ENCODE measurements around the gene PAX5.
A peak's percentile ranks its signal among the peaks of the same experiment; 100 is the strongest.

PAX5 gene

GRCh38 chr9:36878986-36879982, 154.8 kb downstream of the PAX5 start:
- no peak for DNase-seq (ENCODE audit: low spot score)
- H2AFZ ChIP-seq (ENCODE audit: low read length), result no peak overlapping the region
- peaks cover 3 to 4% of the 10 kb centered on the region in 2 donors for H3K4me1 ChIP-seq (ENCODE audit: control insufficient read depth in 2 of 2, insufficient read depth in 1 of 2, low read depth in 1 of 2, low read length in 2 of 2)
- H3K4me3 ChIP-seq (ENCODE audit: low read length in 2 of 2), result no peak overlapping the region
- no peak overlapping the region for H4K8ac ChIP-seq (ENCODE audit: low read depth, low read length)
- no peak overlapping the region for H2BK120ac ChIP-seq (ENCODE audit: low read depth, low read length)
- no peak overlapping the region for H2AK5ac ChIP-seq (ENCODE audit: low read depth, low read length)
- no peak overlapping the region for H2BK15ac ChIP-seq (ENCODE audit: low read length)
- no peak overlapping the region for H3K9ac ChIP-seq (ENCODE audit: low read depth, low read length, poor library complexity)
- H3K36me3 ChIP-seq (replicated peaks in 1 of 2; ENCODE audit: control insufficient read depth in 2 of 2, insufficient read depth in 2 of 2, low read length in 2 of 2), result peaks cover 0 to 44% of the 10 kb centered on the region in 2 donors
- no peaks in the 10 kb centered on the region for H3K27me3 ChIP-seq (ENCODE audit: control insufficient read depth in 3 of 3, insufficient read depth in 3 of 3, low read depth in 1 of 3, low read length in 3 of 3)
- no peaks in the 10 kb centered on the region for H3K79me1 ChIP-seq (ENCODE audit: low read depth, low read length)
- H2BK12ac ChIP-seq (ENCODE audit: low read length), result no peak overlapping the region
- H4K91ac ChIP-seq (ENCODE audit: low read depth, low read length, poor library complexity), result no peak overlapping the region
- no peak overlapping the region for H3K14ac ChIP-seq (ENCODE audit: low read length)
- H3K4me2 ChIP-seq (ENCODE audit: insufficient read depth, low read length, poor library complexity, severe bottlenecking), result no peak overlapping the region
- peaks cover 0 to 5% of the 10 kb centered on the region in 2 donors for H3K9me3 ChIP-seq (replicated peaks in 1 of 2; ENCODE audit: control insufficient read depth in 2 of 2, insufficient read depth in 1 of 2, low read depth in 1 of 2, low read length in 2 of 2)
- H3K4ac ChIP-seq (ENCODE audit: low read length), result no peak overlapping the region
- no peak overlapping the region for H3K27ac ChIP-seq (replicated peaks; ENCODE audit: low read length)
- no peak overlapping the region for H2BK5ac ChIP-seq (ENCODE audit: low read length)
- WGBS, 2 donors (ENCODE audit: extremely low coverage in 2 of 2, insufficient read length in 2 of 2, insufficient replicate concordance in 1 of 2), result no CpG with 5 or more reads among the region's 18 CpGs
- H3K18ac ChIP-seq (ENCODE audit: low read length), result no peak overlapping the region
- H3K23ac ChIP-seq (ENCODE audit: low read depth, low read length, poor library complexity), result peak overlapping the region; percentile 5

- H3K4me3 ChIP-seq (ENCODE audit: low read length in 2 of 2), result no peak overlapping the region
- no peak overlapping the region for H3K4me2 ChIP-seq (ENCODE audit: insufficient read depth, low read length, poor library complexity, severe bottlenecking)
- no peak overlapping the region for H4K8ac ChIP-seq (ENCODE audit: low read depth, low read length)
- no peak overlapping the region for H3K14ac ChIP-seq (ENCODE audit: low read length)
- no peak overlapping the region for H3K9ac ChIP-seq (ENCODE audit: low read depth, low read length, poor library complexity)
- no peak overlapping the region for H2AFZ ChIP-seq (ENCODE audit: low read length)
- peaks cover 0 to 44% of the 10 kb centered on the region in 2 donors for H3K36me3 ChIP-seq (replicated peaks in 1 of 2; ENCODE audit: control insufficient read depth in 2 of 2, insufficient read depth in 2 of 2, low read length in 2 of 2)
- peaks cover 0 to 5% of the 10 kb centered on the region in 2 donors for H3K9me3 ChIP-seq (replicated peaks in 1 of 2; ENCODE audit: control insufficient read depth in 2 of 2, insufficient read depth in 1 of 2, low read depth in 1 of 2, low read length in 2 of 2)
- no peak overlapping the region for H2AK5ac ChIP-seq (ENCODE audit: low read depth, low read length)
- H2BK120ac ChIP-seq (ENCODE audit: low read depth, low read length), result no peak overlapping the region
- no peak overlapping the region for H2BK15ac ChIP-seq (ENCODE audit: low read length)
- H3K23ac ChIP-seq (ENCODE audit: low read depth, low read length, poor library complexity), result no peak overlapping the region
- peaks cover 3 to 4% of the 10 kb centered on the region in 2 donors for H3K4me1 ChIP-seq (ENCODE audit: control insufficient read depth in 2 of 2, insufficient read depth in 1 of 2, low read depth in 1 of 2, low read length in 2 of 2)
- H3K27me3 ChIP-seq (ENCODE audit: control insufficient read depth in 3 of 3, insufficient read depth in 3 of 3, low read depth in 1 of 3, low read length in 3 of 3), result no peaks in the 10 kb centered on the region
- H3K27ac ChIP-seq (replicated peaks; ENCODE audit: low read length), result no peak overlapping the region
- no peak overlapping the region for H3K4ac ChIP-seq (ENCODE audit: low read length)
- no peak for DNase-seq (ENCODE audit: low spot score)
- no peak overlapping the region for H4K91ac ChIP-seq (ENCODE audit: low read depth, low read length, poor library complexity)
- H2BK12ac ChIP-seq (ENCODE audit: low read length), result no peak overlapping the region
- WGBS, 2 donors (ENCODE audit: extremely low coverage in 2 of 2, insufficient read length in 2 of 2, insufficient replicate concordance in 1 of 2), result no CpG with 5 or more reads among the region's 6 CpGs
- H3K79me1 ChIP-seq (ENCODE audit: low read depth, low read length), result no peaks in the 10 kb centered on the region
- no peak overlapping the region for H2BK5ac ChIP-seq (ENCODE audit: low read length)
- no peak overlapping the region for H3K18ac ChIP-seq (ENCODE audit: low read length)
Measured at GRCh38 chr9:36877239-36877638, 156.8 kb downstream of the PAX5 start.

- no peak overlapping the region for H3K23ac ChIP-seq (ENCODE audit: low read depth, low read length, poor library complexity)
- H3K27me3 ChIP-seq (ENCODE audit: control insufficient read depth in 3 of 3, insufficient read depth in 3 of 3, low read depth in 1 of 3, low read length in 3 of 3), result no peaks in the 10 kb centered on the region
- no peaks in the 10 kb centered on the region for H3K4me1 ChIP-seq (ENCODE audit: control insufficient read depth in 2 of 2, insufficient read depth in 1 of 2, low read depth in 1 of 2, low read length in 2 of 2)
- no peak overlapping the region for H2AFZ ChIP-seq (ENCODE audit: low read length)
- H3K14ac ChIP-seq (ENCODE audit: low read length), result no peak overlapping the region
- H3K36me3 ChIP-seq (replicated peaks in 1 of 2; ENCODE audit: control insufficient read depth in 2 of 2, insufficient read depth in 2 of 2, low read length in 2 of 2), result peaks cover 0 to 40% of the 10 kb centered on the region in 2 donors
- H2BK12ac ChIP-seq (ENCODE audit: low read length), result no peak overlapping the region
- H3K9ac ChIP-seq (ENCODE audit: low read depth, low read length, poor library complexity), result no peak overlapping the region
- H2AK5ac ChIP-seq (ENCODE audit: low read depth, low read length), result no peak overlapping the region
- no peaks in the 10 kb centered on the region for H3K79me1 ChIP-seq (ENCODE audit: low read depth, low read length)
- DNase-seq (ENCODE audit: low spot score), result no peak
- no peak overlapping the region for H2BK15ac ChIP-seq (ENCODE audit: low read length)
- H3K18ac ChIP-seq (ENCODE audit: low read length), result no peak overlapping the region
- no peak overlapping the region for H4K91ac ChIP-seq (ENCODE audit: low read depth, low read length, poor library complexity)
- H3K4me3 ChIP-seq (ENCODE audit: low read length in 2 of 2), result no peak overlapping the region
- no CpG with 5 or more reads among the region's 4 CpGs for WGBS, 2 donors (ENCODE audit: extremely low coverage in 2 of 2, insufficient read length in 2 of 2, insufficient replicate concordance in 1 of 2)
- H3K4ac ChIP-seq (ENCODE audit: low read length), result no peak overlapping the region
- H3K4me2 ChIP-seq (ENCODE audit: insufficient read depth, low read length, poor library complexity, severe bottlenecking), result no peak overlapping the region
- no peak overlapping the region for H4K8ac ChIP-seq (ENCODE audit: low read depth, low read length)
- H3K27ac ChIP-seq (replicated peaks; ENCODE audit: low read length), result no peak overlapping the region
- no peak overlapping the region for H2BK120ac ChIP-seq (ENCODE audit: low read depth, low read length)
- peaks cover 0 to 5% of the 10 kb centered on the region in 2 donors for H3K9me3 ChIP-seq (replicated peaks in 1 of 2; ENCODE audit: control insufficient read depth in 2 of 2, insufficient read depth in 1 of 2, low read depth in 1 of 2, low read length in 2 of 2)
- no peak overlapping the region for H2BK5ac ChIP-seq (ENCODE audit: low read length)
Measured at GRCh38 chr9:36876056-36876455, 158.0 kb downstream of the PAX5 start.

DNA sequence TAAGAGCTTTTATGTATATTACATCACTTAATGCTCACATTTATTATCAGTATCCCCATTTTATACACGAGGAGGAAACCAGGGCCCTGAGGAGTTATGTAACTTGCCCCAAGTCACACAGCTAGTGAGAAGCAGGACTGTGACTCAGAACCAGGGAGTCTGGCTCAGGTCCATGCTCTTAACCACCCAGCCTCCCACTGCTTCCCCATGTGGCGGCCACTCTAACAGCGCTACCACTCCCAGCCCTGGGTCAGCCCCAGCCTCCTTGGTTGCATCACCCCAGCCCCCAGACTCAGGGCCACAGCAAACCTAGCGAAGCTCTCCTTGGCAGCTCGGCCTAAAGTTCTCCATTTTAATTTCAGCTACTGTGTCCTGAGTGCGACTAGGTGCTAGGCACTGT, 159.1 kb downstream of the PAX5 start:
- Histone ChIP-seq H4K8ac (ENCODE audit: low read depth, low read length) (no peak overlapping the region), H2BK5ac (ENCODE audit: low read length) (no peak overlapping the region), H4K91ac (ENCODE audit: low read depth, low read length, poor library complexity) (no peak overlapping the region), H3K18ac (ENCODE audit: low read length) (no peak overlapping the region), H3K9me3 (replicated peaks in 1 of 2; ENCODE audit: control insufficient read depth in 2 of 2, insufficient read depth in 1 of 2, low read depth in 1 of 2, low read length in 2 of 2) (peaks cover 0 to 5% of the 10 kb centered on the region in 2 donors), H2AK5ac (ENCODE audit: low read depth, low read length) (no peak overlapping the region), H3K27me3 (ENCODE audit: control insufficient read depth in 3 of 3, insufficient read depth in 3 of 3, low read depth in 1 of 3, low read length in 3 of 3) (no peaks in the 10 kb centered on the region), H3K4ac (ENCODE audit: low read length) (no peak overlapping the region), H3K23ac (ENCODE audit: low read depth, low read length, poor library complexity) (no peak overlapping the region), H2BK120ac (ENCODE audit: low read depth, low read length) (no peak overlapping the region), H2BK12ac (ENCODE audit: low read length) (no peak overlapping the region), H3K36me3 (replicated peaks in 1 of 2; ENCODE audit: control insufficient read depth in 2 of 2, insufficient read depth in 2 of 2, low read length in 2 of 2) (peaks cover 0 to 32% of the 10 kb centered on the region in 2 donors), H3K4me1 (ENCODE audit: control insufficient read depth in 2 of 2, insufficient read depth in 1 of 2, low read depth in 1 of 2, low read length in 2 of 2) (no peaks in the 10 kb centered on the region), H3K9ac (ENCODE audit: low read depth, low read length, poor library complexity) (no peak overlapping the region), H3K4me2 (ENCODE audit: insufficient read depth, low read length, poor library complexity, severe bottlenecking) (no peak overlapping the region), H3K27ac (replicated peaks; ENCODE audit: low read length) (no peak overlapping the region), H3K14ac (ENCODE audit: low read length) (no peak overlapping the region), H2AFZ (ENCODE audit: low read length) (no peak overlapping the region), H3K79me1 (ENCODE audit: low read depth, low read length) (no peaks in the 10 kb centered on the region), H2BK15ac (ENCODE audit: low read length) (no peak overlapping the region), H3K4me3 (ENCODE audit: low read length in 2 of 2) (no peak overlapping the region)
- DNase-seq (ENCODE audit: low spot score), result no peak
- no CpG with 5 or more reads among the region's 6 CpGs for WGBS, 2 donors (ENCODE audit: extremely low coverage in 2 of 2, insufficient read length in 2 of 2, insufficient replicate concordance in 1 of 2)
